ENCODE data around the gene OR2A7.
"Not testable (repeated sequence)": the region's sequence is repeated elsewhere in the genome, so short reads cannot be mapped to it uniquely, and the experiment has no call there.

DNA sequence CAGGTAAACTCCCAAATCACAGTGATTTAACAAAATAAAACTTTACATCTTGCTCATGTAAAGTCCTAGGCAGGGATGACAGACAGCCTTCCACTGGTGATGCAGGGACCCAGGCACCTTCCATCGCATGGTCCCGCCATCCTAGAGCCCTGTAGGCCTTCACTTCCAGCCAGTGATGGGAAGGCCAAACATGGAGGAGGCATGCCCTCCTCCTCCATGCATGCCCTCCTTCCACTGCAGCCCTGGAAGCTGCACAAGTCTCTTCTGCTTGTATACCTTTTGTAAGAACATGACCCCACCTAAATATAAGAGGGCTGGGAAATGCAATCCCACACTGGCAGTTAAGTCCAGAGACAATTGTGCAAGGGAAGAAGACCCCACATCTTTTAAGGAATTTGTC lies 45.1 kb upstream of the OR2A7 start:
- TF ChIP-seq, protein P1, sequence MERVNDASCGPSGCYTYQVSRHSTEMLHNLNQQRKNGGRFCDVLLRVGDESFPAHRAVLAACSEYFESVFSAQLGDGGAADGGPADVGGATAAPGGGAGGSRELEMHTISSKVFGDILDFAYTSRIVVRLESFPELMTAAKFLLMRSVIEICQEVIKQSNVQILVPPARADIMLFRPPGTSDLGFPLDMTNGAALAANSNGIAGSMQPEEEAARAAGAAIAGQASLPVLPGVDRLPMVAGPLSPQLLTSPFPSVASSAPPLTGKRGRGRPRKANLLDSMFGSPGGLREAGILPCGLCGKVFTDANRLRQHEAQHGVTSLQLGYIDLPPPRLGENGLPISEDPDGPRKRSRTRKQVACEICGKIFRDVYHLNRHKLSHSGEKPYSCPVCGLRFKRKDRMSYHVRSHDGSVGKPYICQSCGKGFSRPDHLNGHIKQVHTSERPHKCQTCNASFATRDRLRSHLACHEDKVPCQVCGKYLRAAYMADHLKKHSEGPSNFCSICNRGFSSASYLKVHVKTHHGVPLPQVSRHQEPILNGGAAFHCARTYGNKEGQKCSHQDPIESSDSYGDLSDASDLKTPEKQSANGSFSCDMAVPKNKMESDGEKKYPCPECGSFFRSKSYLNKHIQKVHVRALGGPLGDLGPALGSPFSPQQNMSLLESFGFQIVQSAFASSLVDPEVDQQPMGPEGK (CRISPR knock-in tag; IDR thresholded peaks at IDR 0.05; ENCODE audit: borderline replicate concordance), result not testable (repeated sequence)
- not testable (repeated sequence) for TF ChIP-seq ZNF565 (CRISPR knock-in tag; conservative IDR thresholded peaks at IDR 0.05; ENCODE audit: low read depth); ARNTL (CRISPR knock-in tag; IDR thresholded peaks at IDR 0.05; ENCODE audit: borderline replicate concordance, low read depth); ZNF70 (CRISPR knock-in tag; IDR thresholded peaks at IDR 0.05); GLIS3 (CRISPR knock-in tag; IDR thresholded peaks at IDR 0.05)
- TF ChIP-seq, protein P2, sequence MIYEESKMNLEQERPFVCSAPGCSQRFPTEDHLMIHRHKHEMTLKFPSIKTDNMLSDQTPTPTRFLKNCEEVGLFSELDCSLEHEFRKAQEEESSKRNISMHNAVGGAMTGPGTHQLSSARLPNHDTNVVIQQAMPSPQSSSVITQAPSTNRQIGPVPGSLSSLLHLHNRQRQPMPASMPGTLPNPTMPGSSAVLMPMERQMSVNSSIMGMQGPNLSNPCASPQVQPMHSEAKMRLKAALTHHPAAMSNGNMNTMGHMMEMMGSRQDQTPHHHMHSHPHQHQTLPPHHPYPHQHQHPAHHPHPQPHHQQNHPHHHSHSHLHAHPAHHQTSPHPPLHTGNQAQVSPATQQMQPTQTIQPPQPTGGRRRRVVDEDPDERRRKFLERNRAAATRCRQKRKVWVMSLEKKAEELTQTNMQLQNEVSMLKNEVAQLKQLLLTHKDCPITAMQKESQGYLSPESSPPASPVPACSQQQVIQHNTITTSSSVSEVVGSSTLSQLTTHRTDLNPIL (CRISPR knock-in tag; IDR thresholded peaks at IDR 0.05; ENCODE audit: low read depth), result not testable (repeated sequence)
